Upper lobe of left lung (tissue), 6 donors: ENCODE measurements around the gene TPTE2. TPM values are rescaled to one million over a fixed set of nuclear protein-coding genes. Genes with fewer than 3 reads are reported as not detected.

Experiments used
- ATAC-seq, 2 donors: fragments of 200-7000 bp; cut with Tn5 transposase; one replicate each; pipeline ENCODE4 v1.9.1; 2022; ENCODE audit warnings: mild to moderate bottlenecking in 2 of 2, moderate library complexity in 2 of 2; ENCODE audit not compliant: low FRiP score in 2 of 2
- DNase-seq, 2 donors: peaks; one replicate each; pipeline ENCODE4 v3.0.0-alpha.2; 2019 to 2020
- H3K27ac ChIP-seq, 4 donors: fragments of 200-600 bp; sonication (generic); one replicate each; pipeline ENCODE4 v1.5.1; 2016 to 2019
- H3K27me3 ChIP-seq, 4 donors: fragments of 200-600 bp; sonication (generic); one replicate each; pipeline ENCODE4 v1.5.1; 2017 to 2019
- H3K36me3 ChIP-seq, 4 donors: fragments of 200-600 bp; sonication (generic); one replicate each; pipeline ENCODE4 v1.5.1; 2016 to 2019
- H3K4me1 ChIP-seq, 4 donors: fragments of 200-600 bp; sonication (generic); one replicate each; pipeline ENCODE4 v1.5.1; 2018 to 2019
- H3K4me3 ChIP-seq, 4 donors: fragments of 200-600 bp; sonication (generic); one replicate each; pipeline ENCODE4 v1.5.1; 2017 to 2019; ENCODE audit warnings: mild to moderate bottlenecking in 2 of 4, moderate library complexity in 1 of 4
- H3K9me3 ChIP-seq, 4 donors: fragments of 200-600 bp; sonication (generic); one replicate each; pipeline ENCODE4 v1.5.1; 2018 to 2019
- EP300 ChIP-seq, 4 donors: sonication (generic); formaldehyde crosslinking; IDR thresholded peaks; one replicate each; pipeline ENCODE4 v1.5.1; 2017; ENCODE audit warnings: antibody characterized with exemption in 4 of 4, control low read depth in 2 of 4
- POLR2A ChIP-seq, 4 donors: fragments of 450-650 bp; IDR thresholded peaks; one replicate each; pipeline ENCODE4 v1.5.1; 2016 to 2017; ENCODE audit warnings: antibody characterized with exemption in 4 of 4, mild to moderate bottlenecking in 2 of 4
- POLR2AphosphoS5 ChIP-seq, 2 donors: sonication (generic); formaldehyde crosslinking; IDR thresholded peaks; one replicate each; pipeline ENCODE4 v1.5.1; 2017; ENCODE audit warnings: antibody characterized with exemption in 2 of 2
- WGBS, 2 donors: methylation state at CpG; one replicate each; pipeline ENCODE4 v1.1.5; 2017 to 2018; 5-methylcytosine and 5-hydroxymethylcytosine counted together
- total RNA-seq, 6 donors: library from RNA; depleted of rRNA in 4 of 6; stranded (reverse); fragments of >200 nt in 4 of 6; gene quantifications; one replicate each; pipeline versions ENCODE4 v1.1.0 to v1.2.1, GENCODE V29; 2016 to 2021
- TF ChIP-seq, protein P1 (sequence below), 6 experiments: fragments of 450-650 bp in 4 of 6; fragments of 200-600 bp in 2 of 6; sonication (generic) in 2 of 6; IDR thresholded peaks; one replicate each; pipeline ENCODE4 v1.5.1; 2016 to 2019; ENCODE audit warnings: antibody characterized with exemption in 6 of 6
- donor health status: DM: no; HTN: no; CAD: no; lungs with moderate emphysema.
- donor health status: DM: no; HTN: yes; CAD: no; lungs with severe emphysema.

Gene TPTE2
- total RNA-seq, 6 donors from 2014 or later = not detected

DNA sequence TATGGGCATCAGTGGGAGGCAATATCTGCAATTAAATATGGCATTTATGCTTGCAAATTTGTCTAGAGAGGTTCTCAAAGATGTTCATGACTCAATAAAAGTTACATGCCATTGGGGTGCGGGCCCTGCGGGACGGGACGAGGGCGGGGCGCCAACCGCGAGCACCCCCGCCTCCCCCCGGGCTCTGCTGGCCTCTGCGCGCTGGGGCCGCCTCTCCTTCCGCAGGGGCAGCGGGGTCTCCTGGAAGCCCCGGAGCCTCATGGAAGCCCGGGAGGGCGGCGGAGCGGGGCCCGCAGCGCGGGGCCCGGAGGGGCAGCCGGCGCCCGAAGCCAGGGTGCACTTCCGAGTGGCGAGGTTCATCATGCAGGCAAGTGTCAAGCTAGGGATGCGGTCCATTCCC, 179.2 kb downstream of the TPTE2 start:
- Histone ChIP-seq H3K4me3 (no peak overlapping the region), H3K36me3 (no peaks in the 10 kb centered on the region), H3K4me1 (no peaks in the 10 kb centered on the region), H3K27me3 (no peaks in the 10 kb centered on the region), H3K9me3 (no peaks in the 10 kb centered on the region), H3K27ac (no peak overlapping the region)
- no peak for ATAC-seq
- peak in 1 of 2 donors; percentile 74 for DNase-seq
- TF ChIP-seq EP300 (IDR thresholded peaks at IDR 0.05) (no peak), POLR2A (IDR thresholded peaks at IDR 0.05) (no peak), POLR2AphosphoS5 (IDR thresholded peaks at IDR 0.05) (no peak)
- TF ChIP-seq, protein P1, sequence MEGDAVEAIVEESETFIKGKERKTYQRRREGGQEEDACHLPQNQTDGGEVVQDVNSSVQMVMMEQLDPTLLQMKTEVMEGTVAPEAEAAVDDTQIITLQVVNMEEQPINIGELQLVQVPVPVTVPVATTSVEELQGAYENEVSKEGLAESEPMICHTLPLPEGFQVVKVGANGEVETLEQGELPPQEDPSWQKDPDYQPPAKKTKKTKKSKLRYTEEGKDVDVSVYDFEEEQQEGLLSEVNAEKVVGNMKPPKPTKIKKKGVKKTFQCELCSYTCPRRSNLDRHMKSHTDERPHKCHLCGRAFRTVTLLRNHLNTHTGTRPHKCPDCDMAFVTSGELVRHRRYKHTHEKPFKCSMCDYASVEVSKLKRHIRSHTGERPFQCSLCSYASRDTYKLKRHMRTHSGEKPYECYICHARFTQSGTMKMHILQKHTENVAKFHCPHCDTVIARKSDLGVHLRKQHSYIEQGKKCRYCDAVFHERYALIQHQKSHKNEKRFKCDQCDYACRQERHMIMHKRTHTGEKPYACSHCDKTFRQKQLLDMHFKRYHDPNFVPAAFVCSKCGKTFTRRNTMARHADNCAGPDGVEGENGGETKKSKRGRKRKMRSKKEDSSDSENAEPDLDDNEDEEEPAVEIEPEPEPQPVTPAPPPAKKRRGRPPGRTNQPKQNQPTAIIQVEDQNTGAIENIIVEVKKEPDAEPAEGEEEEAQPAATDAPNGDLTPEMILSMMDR (IDR thresholded peaks at IDR 0.05) = no peak
- WGBS, 2 donors = 61 to 66% methylated on average over 11 to 30 of the region's 30 CpGs

Other genes starting within 250 kb of the TPTE2 start
- gene MPHOSPH8, start 72.1 kb upstream of the TPTE2 start, total RNA-seq = 10 to 100 TPM; 24.0 to 81.7 (median 35.3) TPM
- gene PSPC1, start 221.4 kb upstream of the TPTE2 start, total RNA-seq = 100 to 1,000 TPM in 2 of 6 donors, 10 to 100 TPM in 4; 38.0 to 265 (median 69.7) TPM